GM19240 (cell line): ENCODE data around the gene B3GALT4.
"Not testable (repeated sequence)": the region's sequence is repeated elsewhere in the genome, so short reads cannot be mapped to it uniquely, and the experiment has no call there.

Experiments
- DNase-seq: peaks from one replicate; pipeline ENCODE4 v3.0.0; 2011; ENCODE audit warnings: low spot score; ENCODE audit not compliant: insufficient read length

Gene B3GALT4, protein sequence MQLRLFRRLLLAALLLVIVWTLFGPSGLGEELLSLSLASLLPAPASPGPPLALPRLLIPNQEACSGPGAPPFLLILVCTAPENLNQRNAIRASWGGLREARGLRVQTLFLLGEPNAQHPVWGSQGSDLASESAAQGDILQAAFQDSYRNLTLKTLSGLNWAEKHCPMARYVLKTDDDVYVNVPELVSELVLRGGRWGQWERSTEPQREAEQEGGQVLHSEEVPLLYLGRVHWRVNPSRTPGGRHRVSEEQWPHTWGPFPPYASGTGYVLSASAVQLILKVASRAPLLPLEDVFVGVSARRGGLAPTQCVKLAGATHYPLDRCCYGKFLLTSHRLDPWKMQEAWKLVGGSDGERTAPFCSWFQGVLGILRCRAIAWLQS

DNA sequence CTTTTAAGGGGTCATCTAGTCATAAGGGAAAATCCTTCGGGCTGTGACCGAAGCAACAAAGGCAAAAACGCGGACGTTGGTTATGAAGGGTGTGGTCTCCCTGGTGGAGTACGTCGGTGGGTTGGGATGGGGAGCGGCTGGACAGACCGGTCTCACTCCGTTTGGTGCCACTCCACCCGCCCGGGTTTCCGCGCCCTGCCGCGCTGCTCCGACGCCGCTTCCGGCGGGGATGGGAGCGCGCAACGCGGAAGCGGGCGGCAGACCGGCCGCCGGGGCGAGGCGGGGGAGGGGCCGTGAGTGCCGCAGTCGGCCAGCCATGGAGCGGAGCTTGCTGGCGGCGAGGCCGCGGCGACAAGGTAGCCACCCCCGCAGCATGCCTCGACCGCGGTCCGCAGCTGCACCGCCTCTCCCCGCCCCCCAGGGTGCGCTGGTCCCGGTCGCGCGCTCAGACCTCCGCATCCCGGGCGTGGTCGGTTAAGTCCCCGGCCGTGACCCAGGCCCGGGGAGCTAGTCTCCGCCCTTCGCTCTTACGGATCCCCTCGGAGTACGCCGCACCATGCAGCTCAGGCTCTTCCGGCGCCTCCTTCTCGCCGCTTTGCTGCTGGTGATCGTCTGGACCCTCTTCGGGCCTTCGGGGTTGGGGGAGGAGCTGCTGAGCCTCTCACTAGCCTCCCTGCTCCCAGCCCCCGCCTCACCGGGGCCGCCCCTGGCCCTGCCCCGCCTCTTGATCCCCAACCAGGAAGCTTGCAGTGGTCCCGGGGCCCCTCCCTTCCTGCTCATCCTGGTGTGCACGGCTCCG is at the start of gene B3GALT4:
TSS of gene B3GALT4 (plus strand) at position 260 of the 799 bp plus-strand sequence. CDS start at position 557, 297 bp downstream.
- no peak for DNase-seq

DNA sequence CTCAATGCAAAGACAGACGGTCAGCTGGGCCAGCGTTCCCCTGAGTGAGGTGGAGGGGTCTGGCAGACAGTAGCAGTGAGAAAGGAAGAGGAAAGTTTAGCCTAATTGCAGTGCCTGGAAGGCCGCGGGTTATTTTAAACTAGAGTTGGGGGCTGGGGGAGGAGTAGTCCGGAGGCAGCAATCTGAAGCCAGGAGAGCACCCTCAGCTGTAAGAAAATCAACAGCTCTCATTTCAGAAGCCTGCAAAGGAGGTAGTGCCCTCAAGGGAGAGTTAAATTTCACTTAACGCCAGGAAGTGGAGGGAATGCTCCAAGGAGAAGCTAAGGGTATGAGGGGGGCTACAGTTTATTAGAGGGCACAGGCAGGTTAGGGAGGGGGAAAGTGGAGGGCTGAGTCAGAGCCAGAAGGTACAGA is 41.7 kb upstream of the B3GALT4 start:
- DNase-seq: no peak

DNA sequence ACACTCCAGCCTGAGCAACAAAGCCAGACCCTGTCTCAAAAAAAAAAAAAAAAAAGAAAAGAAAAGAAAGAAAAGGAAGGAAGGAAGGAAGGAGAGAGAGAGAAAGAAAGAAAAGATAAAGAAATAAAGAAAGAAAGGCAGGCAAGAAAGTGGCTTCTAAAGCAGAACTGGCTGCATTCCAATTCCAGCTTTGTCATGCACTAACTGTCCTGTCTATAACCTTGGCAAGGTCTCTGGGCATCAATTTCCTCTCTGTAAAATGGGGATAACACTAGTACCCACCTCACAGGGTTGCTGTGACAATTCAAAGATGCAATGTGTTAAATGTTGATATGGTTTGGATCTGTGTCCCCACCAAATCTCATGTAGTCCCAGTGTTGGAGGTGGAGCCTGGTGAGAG is 40.6 kb upstream of the B3GALT4 start:
- DNase-seq: no peak

DNA sequence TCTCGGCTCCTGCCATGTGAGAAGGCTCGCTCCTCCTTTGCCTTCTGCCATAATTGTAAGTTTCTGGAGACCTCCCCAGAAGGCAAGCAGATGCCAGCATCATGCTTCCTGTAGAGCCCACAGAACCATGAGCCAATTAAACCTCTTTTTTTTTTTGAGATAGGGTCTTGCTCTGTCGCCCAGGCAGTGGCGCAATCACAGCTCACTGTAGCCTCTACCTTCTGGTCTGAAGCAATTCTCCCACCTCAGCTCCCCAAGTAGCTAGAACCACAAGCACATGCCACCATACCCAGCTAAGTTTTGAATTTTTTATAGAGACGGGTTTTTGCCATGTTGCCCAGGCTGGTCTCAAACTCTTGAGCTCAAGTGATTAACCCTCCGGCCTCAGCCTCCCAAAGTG is 40.1 kb upstream of the B3GALT4 start:
- no peak for DNase-seq

DNA sequence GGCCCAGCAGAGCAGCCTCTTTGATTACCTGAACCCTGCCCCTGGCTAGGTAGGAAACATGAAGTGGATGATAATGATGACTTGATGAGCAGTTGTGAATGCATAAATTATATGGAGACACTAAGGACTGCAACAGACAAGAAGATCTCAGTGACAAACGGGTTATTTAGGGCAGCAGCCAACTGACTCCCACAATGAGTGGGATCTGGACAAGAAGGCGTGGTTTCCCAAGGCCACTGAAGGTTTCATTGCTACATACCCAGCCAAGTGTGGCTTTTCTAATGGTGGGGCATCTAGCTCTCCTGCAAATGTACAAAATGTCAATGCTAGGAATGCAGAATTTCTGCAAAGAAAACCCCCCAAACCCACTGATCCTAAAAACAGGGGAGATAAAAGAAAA is 39.2 kb upstream of the B3GALT4 start:
- DNase-seq: no peak

DNA sequence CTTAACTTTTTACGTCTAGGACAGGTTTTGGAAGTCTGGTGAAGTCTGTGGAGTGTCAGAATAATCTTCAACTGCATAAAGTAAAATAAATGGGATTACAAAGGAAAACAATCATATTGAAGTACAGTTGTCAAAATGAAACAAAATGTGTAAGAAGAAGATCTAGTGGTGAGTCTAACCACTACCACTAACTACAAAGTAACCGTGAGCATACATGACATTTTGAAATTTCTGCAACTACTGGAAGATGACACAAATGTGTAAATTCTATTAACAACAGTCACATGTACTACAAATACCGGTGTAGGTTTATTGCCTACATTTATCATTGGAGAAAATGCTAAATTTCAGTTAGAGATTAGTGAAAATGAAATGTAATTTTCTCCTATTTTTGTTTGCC is 35.0 kb upstream of the B3GALT4 start:
- DNase-seq: no peak

DNA sequence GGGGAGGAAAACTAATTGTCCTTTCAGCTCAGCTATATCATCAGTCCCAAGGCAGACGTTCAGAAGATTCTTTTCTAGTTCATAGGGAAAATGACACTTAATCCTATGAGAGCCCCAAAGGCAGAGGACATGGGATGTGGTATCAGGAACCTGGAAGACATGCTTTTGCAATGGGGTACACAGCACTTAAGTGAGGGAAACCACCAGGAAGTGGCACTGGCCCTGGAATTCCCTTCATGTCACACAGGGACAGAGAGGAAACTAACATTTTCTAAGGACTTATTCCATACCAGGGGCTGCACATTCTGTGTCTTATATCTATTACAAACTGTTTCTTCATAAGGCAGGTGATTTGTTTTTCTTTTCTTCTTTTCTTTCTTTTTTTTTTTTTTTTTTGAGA is 33.4 kb upstream of the B3GALT4 start:
- DNase-seq: no peak

DNA sequence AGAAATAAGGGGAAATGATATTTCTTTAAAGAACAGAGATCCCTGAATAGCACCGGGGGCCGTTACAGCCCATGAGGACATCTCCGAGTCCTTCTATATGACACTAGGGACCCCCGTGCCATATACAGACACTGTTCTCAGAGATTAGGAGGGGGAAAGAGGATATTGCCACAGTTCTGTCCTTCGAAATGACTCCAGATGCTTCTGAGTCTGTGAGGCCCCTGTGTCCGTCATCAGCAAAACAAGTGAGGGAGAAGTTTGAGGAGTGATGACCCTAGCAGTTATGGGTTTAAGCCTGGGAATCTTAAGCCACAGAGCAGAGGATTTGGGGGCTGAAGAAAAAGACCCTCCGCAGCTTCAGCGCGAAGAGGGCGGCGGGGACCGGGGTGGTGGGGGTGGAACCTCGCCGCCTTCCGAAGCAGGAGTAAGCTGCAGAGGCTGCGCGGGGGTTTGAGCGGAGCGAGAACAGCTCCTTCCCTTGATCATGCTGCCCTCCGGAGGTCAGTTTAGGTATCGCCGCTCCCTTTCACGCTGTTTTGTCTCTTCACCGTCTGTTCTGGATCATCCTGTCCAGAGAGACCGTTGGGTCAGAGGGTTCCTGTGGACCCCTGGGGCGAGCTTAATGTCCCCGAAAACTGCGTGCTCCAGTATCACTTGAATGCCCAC is 28.8 kb upstream of the B3GALT4 start:
- DNase-seq: peak; percentile 49

DNA sequence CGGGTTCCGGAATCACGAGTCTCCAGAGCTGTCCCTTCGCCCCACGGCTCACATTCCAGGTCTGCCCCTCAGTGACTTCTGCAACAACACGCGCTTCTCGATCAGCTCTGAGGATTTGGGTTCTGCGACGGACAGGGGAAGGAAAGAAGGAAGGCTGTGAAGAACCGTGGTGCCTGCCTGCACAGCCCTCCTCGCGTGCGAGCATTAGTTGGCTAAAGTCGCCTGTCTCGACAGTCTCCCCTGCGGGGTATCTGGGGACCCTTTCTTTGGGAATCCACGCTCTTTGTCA is 28.3 kb upstream of the B3GALT4 start:
- no peak for DNase-seq

DNA sequence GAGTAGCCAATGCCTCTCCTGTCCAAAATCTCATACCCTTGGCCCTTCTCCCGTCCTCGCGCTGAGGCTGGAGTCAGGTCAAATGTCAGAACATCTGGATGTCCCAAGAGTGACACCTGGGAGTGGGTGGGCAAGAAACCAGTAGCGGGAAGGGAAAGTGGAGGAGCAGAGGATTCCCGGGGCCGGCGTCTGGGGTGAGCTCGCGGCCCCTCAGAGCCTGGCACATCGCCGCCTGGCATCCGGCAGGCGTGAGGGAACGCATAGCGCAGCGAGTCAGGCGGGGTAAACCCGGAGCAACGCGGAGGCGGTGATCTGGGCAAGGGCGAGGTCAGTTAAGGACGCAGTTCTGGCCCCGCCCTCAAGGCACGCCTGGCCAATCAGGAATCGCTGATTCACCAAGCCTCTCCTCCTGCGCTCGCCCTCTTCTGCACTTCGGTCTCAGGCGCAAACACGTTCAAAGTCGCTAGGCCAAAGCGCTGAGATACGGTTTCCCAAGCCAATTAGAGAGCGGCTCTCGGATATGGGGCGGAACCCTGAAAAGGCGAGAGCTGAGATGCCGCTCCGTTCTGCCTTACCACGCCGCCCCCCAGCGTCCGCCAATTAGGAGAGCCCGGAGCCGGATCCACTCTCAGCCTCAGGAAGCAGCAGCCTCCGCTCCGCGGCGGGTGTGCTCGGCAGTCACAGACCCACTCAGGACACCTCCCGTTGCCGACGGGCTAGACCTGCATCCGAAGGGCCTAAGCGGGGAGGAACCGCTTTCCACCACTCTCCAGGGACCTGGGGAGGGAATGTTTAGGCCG is 27.8 kb upstream of the B3GALT4 start:
- peak; percentile 65 for DNase-seq

DNA sequence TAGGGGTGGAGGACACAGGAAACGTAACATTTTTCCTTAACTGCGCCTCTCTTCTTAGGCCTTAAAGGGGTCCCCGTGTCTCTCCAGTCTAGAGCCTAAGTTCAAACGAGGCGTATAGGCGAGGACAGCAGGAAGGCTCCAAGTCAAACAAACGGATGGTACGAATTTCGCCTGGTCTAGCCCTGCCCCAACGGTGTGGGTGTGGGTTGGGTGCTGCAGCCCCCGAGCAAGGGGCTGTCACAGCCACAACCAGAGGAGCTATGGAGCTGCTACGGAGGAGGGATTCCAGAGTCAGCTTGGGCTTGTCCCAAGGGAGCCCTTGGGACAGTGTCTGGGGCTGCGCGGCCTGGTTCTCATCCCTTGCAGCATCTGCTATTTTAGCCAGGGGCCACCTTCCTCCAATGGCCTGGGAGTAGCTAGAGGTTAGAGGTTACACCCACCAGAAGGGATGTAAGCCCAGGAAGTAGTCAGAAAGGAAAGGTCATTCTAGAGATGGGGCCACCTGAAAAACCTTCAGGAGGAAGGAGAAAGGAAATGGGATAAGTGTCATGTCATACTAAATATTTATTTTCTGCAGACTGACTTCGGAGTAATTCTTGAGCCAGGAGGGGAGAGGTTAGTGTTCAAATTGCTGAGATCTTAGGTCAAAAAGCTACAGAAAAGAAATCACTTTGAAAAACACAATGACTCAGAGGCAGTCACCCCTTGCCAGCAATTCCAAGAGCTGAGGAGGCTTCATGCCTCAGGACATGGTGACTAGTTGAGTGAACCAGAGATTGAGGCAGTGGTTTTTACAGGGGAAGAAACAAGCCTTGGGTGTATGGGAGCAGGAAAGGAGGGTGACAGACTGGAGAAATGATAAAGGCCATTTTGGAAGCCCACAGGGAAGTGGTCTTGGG is 26.9 kb upstream of the B3GALT4 start:
- no peak for DNase-seq

DNA sequence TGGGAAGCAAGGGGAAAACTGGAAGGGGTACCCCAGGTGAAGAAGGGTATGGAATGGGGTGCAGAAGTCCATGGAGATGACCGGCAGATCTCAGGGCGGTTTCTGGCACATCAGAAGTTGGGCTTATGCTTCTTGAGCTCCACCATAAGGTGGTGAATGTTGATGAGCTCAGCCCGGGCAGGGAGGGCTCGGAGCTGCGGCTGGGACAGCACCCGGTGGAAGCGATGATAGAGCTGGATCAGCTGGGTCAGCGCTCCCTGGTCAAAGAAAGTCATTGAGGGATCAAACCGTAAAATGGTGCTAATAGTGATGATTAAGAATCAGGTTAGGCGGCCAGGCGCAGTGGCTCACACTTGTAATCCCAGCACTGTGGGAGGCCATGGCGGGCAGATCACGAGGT is 26.2 kb upstream of the B3GALT4 start:
- DNase-seq: no peak

DNA sequence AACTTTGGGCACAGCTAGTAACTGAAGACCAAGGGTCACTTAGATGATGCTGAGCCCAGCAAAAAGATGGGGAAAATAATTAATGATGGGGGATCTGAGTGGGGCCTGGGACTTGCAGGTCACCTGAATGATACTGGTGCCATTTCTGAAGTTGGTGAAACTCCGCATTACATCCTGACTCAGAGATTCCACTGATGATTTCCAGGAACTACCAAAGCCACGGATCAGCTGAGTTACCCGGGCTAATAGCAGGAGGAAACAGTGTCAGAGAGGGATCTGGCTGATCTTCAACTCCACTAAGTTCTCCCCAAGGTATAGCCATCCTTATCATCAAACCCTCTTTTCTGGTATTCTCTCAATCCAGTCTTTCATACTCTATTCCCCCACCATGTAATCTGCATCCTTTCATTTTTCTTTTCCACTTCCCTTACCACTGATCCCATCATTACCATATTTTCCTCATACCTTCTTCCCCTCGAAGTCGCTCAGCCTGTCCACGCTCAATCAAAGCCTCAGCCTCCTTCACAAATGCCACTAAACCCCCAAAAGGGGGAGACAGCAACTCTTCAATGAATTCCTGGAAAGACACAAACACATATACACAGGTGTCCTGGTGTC is 25.4 kb upstream of the B3GALT4 start:
- no peak for DNase-seq

DNA sequence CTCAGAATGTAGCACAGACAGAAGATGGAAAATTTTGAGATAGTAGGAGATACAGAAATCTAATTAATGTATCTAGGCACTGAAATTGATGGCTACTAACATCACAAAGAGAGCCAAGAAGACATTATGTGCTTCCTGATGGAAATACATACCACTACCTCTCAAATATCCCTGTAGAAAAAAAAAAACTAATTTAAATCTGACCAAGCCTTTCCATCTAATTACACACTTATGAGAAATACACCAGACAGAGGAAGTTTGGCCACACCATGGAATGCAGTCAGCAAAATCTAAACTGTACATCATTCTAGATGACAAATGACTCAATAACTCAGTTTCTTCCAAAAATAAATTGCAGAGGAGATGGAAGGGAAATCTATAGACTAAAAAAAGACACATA is 24.2 kb upstream of the B3GALT4 start:
- no peak for DNase-seq

DNA sequence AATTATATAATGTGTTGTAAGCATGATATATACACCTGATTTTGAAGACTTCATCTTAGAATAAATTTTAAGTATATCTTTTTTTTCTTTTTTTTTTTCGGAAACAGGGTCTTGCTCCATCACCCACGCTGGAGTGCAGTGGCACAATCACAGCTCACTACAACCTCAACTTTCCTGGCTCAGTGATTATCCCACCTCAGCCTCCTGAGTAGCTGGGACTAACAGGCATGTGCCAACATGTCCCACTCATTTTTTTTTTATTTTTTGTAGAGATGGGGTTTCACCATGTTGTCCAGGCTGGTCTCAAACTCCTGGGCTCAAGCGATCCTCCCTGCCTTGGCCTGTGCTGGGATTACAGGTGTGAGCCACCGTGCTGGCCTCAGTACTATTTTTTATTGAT is 22.3 kb upstream of the B3GALT4 start:
- no peak for DNase-seq

DNA sequence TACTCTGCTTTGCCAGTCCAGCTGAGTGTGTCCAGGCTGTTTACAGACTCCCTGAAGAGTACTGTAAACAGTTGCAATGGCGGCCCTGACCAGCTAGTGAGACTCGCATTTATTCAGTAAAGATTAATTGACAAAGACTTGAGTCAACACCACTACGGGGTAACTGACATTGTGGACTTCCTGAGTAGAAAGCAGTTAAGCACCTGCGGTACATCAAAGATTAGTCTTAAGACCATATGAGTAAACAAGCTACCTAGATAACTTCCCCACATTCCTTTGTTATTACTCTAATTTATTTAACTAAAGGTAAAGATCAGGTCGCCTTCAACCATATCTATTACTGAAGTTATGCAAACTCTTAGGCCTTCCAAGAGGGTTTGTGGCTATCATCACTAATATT is 17.9 kb upstream of the B3GALT4 start:
- no peak for DNase-seq

DNA sequence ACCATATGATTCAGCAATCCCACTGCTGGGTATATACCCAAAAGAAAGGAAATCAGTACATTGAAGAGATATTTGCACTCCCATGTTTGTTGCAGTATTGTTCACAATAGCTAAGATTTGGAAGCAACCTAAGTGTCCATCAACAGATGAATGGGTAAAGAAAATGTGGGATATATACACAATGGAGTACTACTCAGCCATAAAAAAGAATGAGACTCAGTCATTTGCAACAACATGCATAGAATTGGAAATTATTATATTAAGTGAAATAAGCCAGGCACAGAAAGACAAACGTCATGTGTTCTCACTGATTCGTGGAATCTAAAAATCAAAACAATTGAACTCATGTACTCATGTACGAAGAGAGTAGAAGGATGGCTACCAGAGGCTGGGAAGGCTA is 14.4 kb upstream of the B3GALT4 start:
- DNase-seq: not testable (repeated sequence)

DNA sequence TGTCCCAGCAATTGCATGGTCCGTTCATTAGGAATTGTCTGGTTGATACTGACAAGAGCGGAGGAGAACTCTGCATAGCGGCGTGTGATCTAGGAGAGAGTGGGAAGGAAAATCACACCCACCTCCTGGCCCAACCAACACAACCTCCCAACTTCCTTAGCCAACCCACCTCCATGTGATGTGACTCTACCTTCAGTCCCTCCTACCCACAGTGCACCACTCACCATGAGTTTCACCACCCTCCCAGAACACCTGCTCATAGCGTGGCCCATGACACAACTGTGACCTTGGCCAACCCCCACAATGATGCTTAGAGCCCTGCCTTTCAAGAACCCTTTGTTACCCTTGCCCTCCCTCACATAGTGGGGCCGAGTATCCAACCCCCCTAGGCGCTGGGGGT is 12.9 kb upstream of the B3GALT4 start:
- no peak for DNase-seq

DNA sequence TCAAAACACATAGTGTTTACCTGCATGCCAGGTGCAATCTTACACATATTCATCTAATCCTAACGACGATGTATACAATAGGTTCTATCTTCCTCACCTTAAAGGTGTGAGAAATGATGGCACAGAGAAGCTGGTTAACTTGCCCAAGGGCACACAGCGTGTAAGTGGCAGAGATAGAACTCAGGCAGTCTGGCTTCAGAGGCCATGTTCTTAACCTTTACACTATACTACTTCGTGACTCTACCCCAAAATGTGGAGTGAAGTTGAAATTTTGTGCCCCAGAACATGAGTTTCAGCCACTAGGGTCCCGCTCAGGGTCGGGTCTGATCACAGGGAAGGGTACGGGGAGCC is 5.8 kb upstream of the B3GALT4 start:
- DNase-seq: no peak
